Endothelial cell of umbilical vein (primary cell): ENCODE results near the gene TNFAIP8L3. TPM values are rescaled to one million over a fixed set of nuclear protein-coding genes. Genes with fewer than 3 reads are reported as not detected.

ENCODE experiments used
- BruUV-seq: library from RNA; stranded (reverse); fragments of 400-500 nt; replicated peaks from 2 replicates; lab custom pipeline; 2021; lab: Mats Ljungman, UMichigan
- CTCF ChIA-PET: fragments of 300-600, 350-600 bp; sonication (Branson Sonifier 250); formaldehyde crosslinking; loops from one replicate; lab custom pipeline; 2021; ENCODE audit warnings: antibody characterized with exemption, inconsistent platforms; lab: Charles Lee
- POLR2A ChIA-PET: fragments of 300-600, 350-600 bp; sonication (Branson Sonifier 250); formaldehyde crosslinking; loops from one replicate; lab custom pipeline; 2021; ENCODE audit warnings: antibody characterized with exemption, inconsistent platforms; lab: Charles Lee
- DNase-seq: peaks from one replicate; pipeline ENCODE4 v3.0.0-alpha.2; 2011; ENCODE audit warnings: low read depth, low spot score
- FAIRE-seq: peaks from 2 replicates; lab custom pipeline; 2011; peaks lifted over from hg19 to GRCh38; lab: Jason Lieb, UNC
- H2AFZ ChIP-seq: 2 replicates; pipeline ENCODE4 v1.6.0; 2012; ENCODE audit warnings: low read depth, low read length, control low read depth, inconsistent platforms
- H3K27ac ChIP-seq: 2 replicates; pipeline ENCODE4 v1.5.1; 2011; ENCODE audit warnings: low read depth, mild to moderate bottlenecking, control low read depth, low read length, moderate library complexity; ENCODE audit not compliant: insufficient read depth
- H3K27me3 ChIP-seq, 2 experiments: 2 replicates each; pipeline versions ENCODE4 v1.6.0 to v1.6.1; 2011; ENCODE audit warnings: low read length in 2 of 2, mixed read lengths in 1 of 2; ENCODE audit not compliant: control insufficient read depth in 2 of 2, insufficient read depth in 2 of 2
- H3K36me3 ChIP-seq, 2 experiments: 2 replicates in 1 of 2; 3 replicates in 1 of 2; pipeline ENCODE4 v1.5.1; 2011; ENCODE audit warnings: low read length in 2 of 2, mild to moderate bottlenecking in 1 of 2, moderate library complexity in 1 of 2; ENCODE audit not compliant: control insufficient read depth in 2 of 2, insufficient read depth in 2 of 2; ENCODE audit errors: extremely low read depth in 1 of 2
- H3K4me1 ChIP-seq: 3 replicates; pipeline ENCODE4 v1.5.1; 2011; ENCODE audit warnings: mild to moderate bottlenecking, low read length; ENCODE audit not compliant: control insufficient read depth, insufficient read depth; ENCODE audit errors: extremely low read depth
- H3K4me2 ChIP-seq: 2 replicates; pipeline ENCODE4 v1.6.1; 2011; ENCODE audit warnings: low read length, control low read depth, mixed read lengths; ENCODE audit not compliant: insufficient read depth
- H3K4me3 ChIP-seq, 3 experiments: fragments of 200-600 bp in 1 of 3; sonication (generic), shearing (Covaris generic) in 1 of 3; replicated peaks in 1 of 3; 2 replicates each; pipeline ENCODE4 v1.5.1; 2011 to 2016; ENCODE audit warnings: control low read depth in 3 of 3, low read length in 3 of 3, mild to moderate bottlenecking in 2 of 3, inconsistent platforms in 1 of 3, low read depth in 1 of 3, moderate library complexity in 1 of 3; ENCODE audit not compliant: insufficient read depth in 1 of 3
- H3K79me2 ChIP-seq: 2 replicates; pipeline ENCODE4 v1.6.0; 2012; ENCODE audit warnings: low read length, inconsistent platforms; ENCODE audit not compliant: control insufficient read depth, insufficient read depth
- H3K9ac ChIP-seq: replicated peaks from 2 replicates; pipeline ENCODE3; 2011; ENCODE audit warnings: low read length, control low read depth; ENCODE audit not compliant: insufficient read depth; ENCODE audit errors: extremely low read depth
- H3K9me1 ChIP-seq: replicated peaks from 3 replicates; pipeline ENCODE4 v1.6.0; 2011; ENCODE audit warnings: mild to moderate bottlenecking, low read length; ENCODE audit not compliant: control insufficient read depth, insufficient read depth; ENCODE audit errors: extremely low read depth
- H3K9me3 ChIP-seq: replicated peaks from 2 replicates; pipeline ENCODE4 v1.5.1; 2012; ENCODE audit warnings: low read length, inconsistent platforms; ENCODE audit not compliant: control insufficient read depth, insufficient read depth
- H4K20me1 ChIP-seq: replicated peaks from 2 replicates; pipeline ENCODE3; 2011; ENCODE audit warnings: mild to moderate bottlenecking, low read length; ENCODE audit not compliant: control insufficient read depth, insufficient read depth; ENCODE audit errors: extremely low read depth
- GATA2 ChIP-seq: IDR thresholded peaks from 2 replicates; pipeline ENCODE4 v1.7.0; 2011; ENCODE audit warnings: low read depth, mild to moderate bottlenecking, moderate library complexity, mixed read lengths, low read length; ENCODE audit not compliant: insufficient read length, insufficient read depth
- POLR2A ChIP-seq: IDR thresholded peaks from 2 replicates; pipeline ENCODE4 v1.6.1; 2012; ENCODE audit warnings: low read depth, mild to moderate bottlenecking, control low read depth, low read length
- POLR2AphosphoS5 ChIP-seq: IDR thresholded peaks from 2 replicates; pipeline ENCODE4 v1.6.1; 2012; ENCODE audit warnings: low read depth, mild to moderate bottlenecking, control low read depth, low read length, moderate library complexity; ENCODE audit not compliant: insufficient read depth
- dilution Hi-C: fragments of 300-500 bp; cut with MboI; formaldehyde crosslinking; loops from one replicate; pipeline ENCODE4 v1.15.0; 2019; ENCODE audit warnings: low sequenced_read_pairs; ENCODE audit not compliant: extremely low pct_ligation_motif_present
- intact Hi-C: fragments of 100-400 bp; cut with micrococcal nuclease; formaldehyde crosslinking; loops from one replicate; pipeline ENCODE4 v1.10.0; 2022
- polyA plus RNA-seq, 4 experiments: library from polyadenylated mRNA; depleted of rRNA in 3 of 4; stranded (reverse) in 3 of 4; unstranded in 1 of 4; fragments of >200 nt; gene quantifications; 2 replicates each; pipeline versions ENCODE4 v1.2.1 to v1.2.3, GENCODE V29; 2011 to 2012; ENCODE audit warnings: missing spikeins in 1 of 4
- total RNA-seq: library from RNA; stranded (reverse); gene quantifications from 2 replicates; pipeline ENCODE4 v1.2.3, GENCODE V29; 2021
- TF ChIP-seq, protein P1 (sequence below): IDR thresholded peaks from 2 replicates; pipeline ENCODE4 v1.6.1; 2011; ENCODE audit not compliant: insufficient read depth, insufficient read length
- TF ChIP-seq, protein P2 (sequence below), 2 donors: IDR thresholded peaks; 1 replicate in 1 of 2; 2 replicates in 1 of 2; pipeline ENCODE4 v1.5.1; 2011; ENCODE audit warnings: low read length in 2 of 2, mild to moderate bottlenecking in 2 of 2, moderate library complexity in 2 of 2, control low read depth in 1 of 2, inconsistent platforms in 1 of 2, low read depth in 1 of 2; ENCODE audit not compliant: insufficient read depth in 1 of 2; ENCODE audit errors: extremely low read depth in 1 of 2

TNFAIP8L3 gene
- total and polyA plus RNA-seq, 2 donors (not counting 3 experiments of a cell fraction or from before 2014, with no cell fraction given), result 8.8 to 38.3 TPM

- Histone ChIP-seq H3K36me3 (peaks cover 0 to 3% of the 10 kb centered on the region in 2 experiments), H3K9me3 (no peaks in the 10 kb centered on the region), H3K9ac (no peak overlapping the region), H3K27me3 (no peaks in the 10 kb centered on the region), H3K4me1 (no peaks in the 10 kb centered on the region), H3K9me1 (no peaks in the 10 kb centered on the region), H4K20me1 (no peaks in the 10 kb centered on the region), H2AFZ (no peak overlapping the region), H3K4me2 (no peak overlapping the region), H3K4me3 (no peak overlapping the region), H3K79me2 (peaks cover 84% of the 10 kb centered on the region), H3K27ac (no peak overlapping the region)
- no TSS peak for BruUV-seq
- ChIA-PET CTCF (interaction anchor here (0.7 to 2.2 kb wide), 6 partner anchors 9 to 316 kb away, joined by 3 to 10 read pairs (median 4); no protein-coding TSS in a partner anchor), POLR2A (no interaction called here)
- dilution Hi-C loops (no loop called here), intact Hi-C loops (no loop called here)
- TF ChIP-seq, protein P1, sequence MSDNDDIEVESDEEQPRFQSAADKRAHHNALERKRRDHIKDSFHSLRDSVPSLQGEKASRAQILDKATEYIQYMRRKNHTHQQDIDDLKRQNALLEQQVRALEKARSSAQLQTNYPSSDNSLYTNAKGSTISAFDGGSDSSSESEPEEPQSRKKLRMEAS, result no peak
- TF ChIP-seq POLR2A, result no peak
- TF ChIP-seq POLR2AphosphoS5, result no peak
- TF ChIP-seq, protein P2, sequence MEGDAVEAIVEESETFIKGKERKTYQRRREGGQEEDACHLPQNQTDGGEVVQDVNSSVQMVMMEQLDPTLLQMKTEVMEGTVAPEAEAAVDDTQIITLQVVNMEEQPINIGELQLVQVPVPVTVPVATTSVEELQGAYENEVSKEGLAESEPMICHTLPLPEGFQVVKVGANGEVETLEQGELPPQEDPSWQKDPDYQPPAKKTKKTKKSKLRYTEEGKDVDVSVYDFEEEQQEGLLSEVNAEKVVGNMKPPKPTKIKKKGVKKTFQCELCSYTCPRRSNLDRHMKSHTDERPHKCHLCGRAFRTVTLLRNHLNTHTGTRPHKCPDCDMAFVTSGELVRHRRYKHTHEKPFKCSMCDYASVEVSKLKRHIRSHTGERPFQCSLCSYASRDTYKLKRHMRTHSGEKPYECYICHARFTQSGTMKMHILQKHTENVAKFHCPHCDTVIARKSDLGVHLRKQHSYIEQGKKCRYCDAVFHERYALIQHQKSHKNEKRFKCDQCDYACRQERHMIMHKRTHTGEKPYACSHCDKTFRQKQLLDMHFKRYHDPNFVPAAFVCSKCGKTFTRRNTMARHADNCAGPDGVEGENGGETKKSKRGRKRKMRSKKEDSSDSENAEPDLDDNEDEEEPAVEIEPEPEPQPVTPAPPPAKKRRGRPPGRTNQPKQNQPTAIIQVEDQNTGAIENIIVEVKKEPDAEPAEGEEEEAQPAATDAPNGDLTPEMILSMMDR (IDR thresholded peaks at IDR 0.05; ENCODE audit: extremely low read depth in 1 of 2, insufficient read depth in 1 of 2, low read depth in 1 of 2, low read length in 2 of 2), result no peak
- no peak for DNase-seq
- no peak for FAIRE-seq
Observed at GRCh38 chr15:51065261-51065660, 29.4 kb downstream of the TNFAIP8L3 start.

- Histone ChIP-seq H3K27me3 (no peaks in the 10 kb centered on the region), H3K79me2 (peaks cover 80% of the 10 kb centered on the region), H3K4me1 (no peaks in the 10 kb centered on the region), H3K9me3 (no peaks in the 10 kb centered on the region), H2AFZ (no peak overlapping the region), H3K36me3 (peaks cover 2 to 3% of the 10 kb centered on the region in 2 experiments), H3K9me1 (no peaks in the 10 kb centered on the region), H3K9ac (no peak overlapping the region), H3K27ac (no peak overlapping the region), H4K20me1 (no peaks in the 10 kb centered on the region), H3K4me3 (no peak overlapping the region), H3K4me2 (no peak overlapping the region)
- dilution Hi-C loops, result no loop called here
- no TSS peak for BruUV-seq
- ChIA-PET CTCF (interaction anchor here (1.0 to 1.6 kb wide), 4 partner anchors 12 to 130 kb away, joined by 3 to 4 read pairs (median 4); no protein-coding TSS in a partner anchor), POLR2A (no interaction called here)
- TF ChIP-seq, protein P1, result no peak
- no peak for TF ChIP-seq POLR2A
- TF ChIP-seq GATA2, result no peak
- FAIRE-seq (no peak), DNase-seq (no peak)
- intact Hi-C loops, result no loop called here
Observed at GRCh38 chr15:51062736-51063135, 32.0 kb downstream of the TNFAIP8L3 start.
